ENCODE data around the gene SEC14L3. TPM values are rescaled to one million over a fixed set of nuclear protein-coding genes. Genes with fewer than 3 reads are reported as not detected.

SEC14L3 gene
- total RNA-seq, 2 donors from 2014 or later = not detected

GRCh38 chr22:30500628-30501027, 28.8 kb upstream of the SEC14L3 start:
- Mint-ChIP-seq H3K4me3 (no peak overlapping the region), H3K4me1 (ENCODE audit: low read depth) (no peaks in the 10 kb centered on the region), H3K27ac (no peak overlapping the region), H3K9me3 (no peaks in the 10 kb centered on the region), H3K36me3 (ENCODE audit: insufficient read depth in 2 of 2) (no peaks in the 10 kb centered on the region), H3K27me3 (ENCODE audit: low read depth) (peaks cover 11% of the 10 kb centered on the region)
- ATAC-seq (replicated peaks in 1 of 2) (no peak), DNase-seq (no peak)

GRCh38 chr22:30497466-30498150, 25.8 kb upstream of the SEC14L3 start:
- H3K9me3 Mint-ChIP-seq = no peaks in the 10 kb centered on the region

GRCh38 chr22:30495041-30495784, 23.4 kb upstream of the SEC14L3 start:
- no peak for DNase-seq
- Mint-ChIP-seq H3K27ac (no peak overlapping the region), H3K9me3 (no peaks in the 10 kb centered on the region), H3K36me3 (ENCODE audit: insufficient read depth in 2 of 2) (no peaks in the 10 kb centered on the region), H3K27me3 (ENCODE audit: low read depth) (no peaks in the 10 kb centered on the region), H3K4me1 (ENCODE audit: low read depth) (no peaks in the 10 kb centered on the region), H3K4me3 (no peak overlapping the region)
- ATAC-seq (replicated peaks in 1 of 2) = no peak

More at GRCh38 chr22:30497466-30498150, 25.8 kb upstream of the SEC14L3 start:
- no peak for DNase-seq
- Mint-ChIP-seq H3K27ac (no peak overlapping the region), H3K4me3 (no peak overlapping the region), H3K36me3 (ENCODE audit: insufficient read depth in 2 of 2) (no peaks in the 10 kb centered on the region), H3K4me1 (ENCODE audit: low read depth) (no peaks in the 10 kb centered on the region), H3K27me3 (ENCODE audit: low read depth) (no peaks in the 10 kb centered on the region)
- ATAC-seq (replicated peaks in 1 of 2) = no peak

GRCh38 chr22:30492144-30492543, 20.3 kb upstream of the SEC14L3 start:
- DNase-seq (no peak), ATAC-seq (replicated peaks in 1 of 2) (no peak)
- Mint-ChIP-seq H3K9me3 (no peaks in the 10 kb centered on the region), H3K4me1 (ENCODE audit: low read depth) (no peaks in the 10 kb centered on the region), H3K27ac (no peak overlapping the region), H3K27me3 (ENCODE audit: low read depth) (no peaks in the 10 kb centered on the region), H3K4me3 (no peak overlapping the region), H3K36me3 (ENCODE audit: insufficient read depth in 2 of 2) (no peaks in the 10 kb centered on the region)

- ATAC-seq (replicated peaks in 1 of 2) (no peak), DNase-seq (no peak)
- no peaks in the 10 kb centered on the region for H3K36me3 Mint-ChIP-seq (ENCODE audit: insufficient read depth in 2 of 2)
- no peaks in the 10 kb centered on the region for H3K9me3 Mint-ChIP-seq
- H3K4me3 Mint-ChIP-seq = no peak overlapping the region
- H3K27me3 Mint-ChIP-seq (ENCODE audit: low read depth) = no peaks in the 10 kb centered on the region
- no peak overlapping the region for H3K27ac Mint-ChIP-seq
- no peaks in the 10 kb centered on the region for H3K4me1 Mint-ChIP-seq (ENCODE audit: low read depth)
Observed at GRCh38 chr22:30491381-30491780, 19.6 kb upstream of the SEC14L3 start.

GRCh38 chr22:30490399-30490798, 18.6 kb upstream of the SEC14L3 start:
- no peaks in the 10 kb centered on the region for H3K9me3 Mint-ChIP-seq
- no peak for ATAC-seq (replicated peaks in 1 of 2)
- no peak for DNase-seq
- H3K27me3 Mint-ChIP-seq (ENCODE audit: low read depth) = no peaks in the 10 kb centered on the region
- H3K27ac Mint-ChIP-seq = no peak overlapping the region
- no peak overlapping the region for H3K4me3 Mint-ChIP-seq
- no peaks in the 10 kb centered on the region for H3K4me1 Mint-ChIP-seq (ENCODE audit: low read depth)
- H3K36me3 Mint-ChIP-seq (ENCODE audit: insufficient read depth in 2 of 2) = no peaks in the 10 kb centered on the region

- Mint-ChIP-seq H3K36me3 (ENCODE audit: insufficient read depth in 2 of 2) (no peaks in the 10 kb centered on the region), H3K9me3 (no peaks in the 10 kb centered on the region)
Observed at GRCh38 chr22:30488121-30488520, 16.3 kb upstream of the SEC14L3 start.

GRCh38 chr22:30486661-30487115, 14.9 kb upstream of the SEC14L3 start:
- ATAC-seq (replicated peaks in 1 of 2) (no peak), DNase-seq (no peak)
- Mint-ChIP-seq H3K36me3 (ENCODE audit: insufficient read depth in 2 of 2) (no peaks in the 10 kb centered on the region), H3K27ac (no peak overlapping the region), H3K9me3 (no peaks in the 10 kb centered on the region), H3K4me1 (ENCODE audit: low read depth) (no peaks in the 10 kb centered on the region), H3K27me3 (ENCODE audit: low read depth) (no peaks in the 10 kb centered on the region), H3K4me3 (no peak overlapping the region)

More at GRCh38 chr22:30488121-30488520, 16.3 kb upstream of the SEC14L3 start:
- no peak for ATAC-seq (replicated peaks in 1 of 2)
- Mint-ChIP-seq H3K4me1 (ENCODE audit: low read depth) (no peaks in the 10 kb centered on the region), H3K4me3 (no peak overlapping the region), H3K27ac (no peak overlapping the region), H3K27me3 (ENCODE audit: low read depth) (no peaks in the 10 kb centered on the region)
- no peak for DNase-seq

- no peak overlapping the region for H3K27ac Mint-ChIP-seq
- no peak for ATAC-seq (replicated peaks in 1 of 2)
- no peaks in the 10 kb centered on the region for H3K4me1 Mint-ChIP-seq (ENCODE audit: low read depth)
- H3K36me3 Mint-ChIP-seq (ENCODE audit: insufficient read depth in 2 of 2) = no peaks in the 10 kb centered on the region
- no peak for DNase-seq
- H3K27me3 Mint-ChIP-seq (ENCODE audit: low read depth) = no peaks in the 10 kb centered on the region
- no peaks in the 10 kb centered on the region for H3K9me3 Mint-ChIP-seq
- no peak overlapping the region for H3K4me3 Mint-ChIP-seq
Observed at GRCh38 chr22:30486118-30486517, 14.3 kb upstream of the SEC14L3 start.

GRCh38 chr22:30485362-30485988, 13.7 kb upstream of the SEC14L3 start:
- ATAC-seq (replicated peaks in 1 of 2) (peak; percentile 99), DNase-seq (peak; percentile 80 to 84)
- Mint-ChIP-seq H3K27ac (no peak overlapping the region), H3K4me3 (no peak overlapping the region), H3K27me3 (ENCODE audit: low read depth) (no peaks in the 10 kb centered on the region), H3K4me1 (ENCODE audit: low read depth) (no peaks in the 10 kb centered on the region), H3K36me3 (ENCODE audit: insufficient read depth in 2 of 2) (no peaks in the 10 kb centered on the region), H3K9me3 (no peaks in the 10 kb centered on the region)

- Mint-ChIP-seq H3K27me3 (ENCODE audit: low read depth) (no peaks in the 10 kb centered on the region), H3K36me3 (ENCODE audit: insufficient read depth in 2 of 2) (no peaks in the 10 kb centered on the region), H3K4me1 (ENCODE audit: low read depth) (no peaks in the 10 kb centered on the region), H3K9me3 (no peaks in the 10 kb centered on the region), H3K4me3 (no peak overlapping the region), H3K27ac (no peak overlapping the region)
- DNase-seq = no peak
- ATAC-seq (replicated peaks in 1 of 2) = no peak
Observed at GRCh38 chr22:30483169-30483568, 11.4 kb upstream of the SEC14L3 start.

- no peak overlapping the region for H3K4me3 Mint-ChIP-seq
- no peak for DNase-seq
- no peaks in the 10 kb centered on the region for H3K9me3 Mint-ChIP-seq
- no peaks in the 10 kb centered on the region for H3K27me3 Mint-ChIP-seq (ENCODE audit: low read depth)
- ATAC-seq (replicated peaks in 1 of 2) = no peak
- no peaks in the 10 kb centered on the region for H3K36me3 Mint-ChIP-seq (ENCODE audit: insufficient read depth in 2 of 2)
- H3K4me1 Mint-ChIP-seq (ENCODE audit: low read depth) = no peaks in the 10 kb centered on the region
- no peak overlapping the region for H3K27ac Mint-ChIP-seq
Observed at GRCh38 chr22:30481711-30482110, 9.9 kb upstream of the SEC14L3 start.

GRCh38 chr22:30479981-30480380, 8.2 kb upstream of the SEC14L3 start:
- Mint-ChIP-seq H3K27ac (no peak overlapping the region), H3K9me3 (no peaks in the 10 kb centered on the region), H3K4me1 (ENCODE audit: low read depth) (no peaks in the 10 kb centered on the region), H3K4me3 (no peak overlapping the region), H3K36me3 (ENCODE audit: insufficient read depth in 2 of 2) (no peaks in the 10 kb centered on the region), H3K27me3 (ENCODE audit: low read depth) (no peaks in the 10 kb centered on the region)
- no peak for DNase-seq
- no peak for ATAC-seq (replicated peaks in 1 of 2)

Measured in activated T-cell treated with anti-CD3 and anti-CD28 coated beads, Interleukin-2, amount 50 U/mL, for 72 hours (primary cell).